ENCODE data around the gene RXRA. TPM values are rescaled to one million over a fixed set of nuclear protein-coding genes. Genes with fewer than 3 reads are reported as not detected.

RXRA gene
- total and polyA plus RNA-seq, 2 of the 4 experiments (the other 2 are of a cell fraction), result 7.5 to 17.9 TPM

GRCh38 chr9:134359493-134360179, 33.4 kb downstream of the RXRA start:
- no peak overlapping the region for H3K27ac ChIP-seq (ENCODE audit: insufficient read depth, low read length)
- POLR2A ChIA-PET (ENCODE audit: unreplicated experiment), result no interaction called here
- H3K27me3 ChIP-seq (ENCODE audit: control insufficient read depth, insufficient read depth, low read length), result no peaks in the 10 kb centered on the region
- in situ Hi-C loops (cut with MboI; ENCODE audit: low sequenced_read_pairs) (no loop called here), dilution Hi-C loops (cut with HindIII; ENCODE audit: low sequenced_read_pairs, unreplicated experiment) (no loop called here), intact Hi-C loops (cut with micrococcal nuclease) (no loop called here)
- H2BK5ac ChIP-seq (ENCODE audit: low read depth, low read length, poor library complexity, severe bottlenecking), result no peak overlapping the region
- H3K4me3 ChIP-seq (ENCODE audit: insufficient read depth, low read depth, low read length), result no peak overlapping the region
- H4K20me1 ChIP-seq (ENCODE audit: insufficient read depth, low read length), result peaks cover 100% of the 10 kb centered on the region
- H3K9me1 ChIP-seq (ENCODE audit: insufficient read depth, low read length), result 0 out of 2 replicates have a peak, but pooled peaks cover 3% of the 10 kb centered on the region
- H3K9ac ChIP-seq (ENCODE audit: low read depth, low read length), result no peak overlapping the region
- no peak overlapping the region for H3K18ac ChIP-seq (ENCODE audit: low read depth, low read length)
- no peak overlapping the region for H4K5ac ChIP-seq (ENCODE audit: low read depth, low read length)
- no peak overlapping the region for H2BK15ac ChIP-seq (ENCODE audit: low read depth, low read length)
- H3K4me2 ChIP-seq (ENCODE audit: low read depth, low read length), result no peak overlapping the region
- TF ChIP-seq SMC3 (IDR thresholded peaks at IDR 0.05; ENCODE audit: low read depth, low read length) (no peak), RFX5 (IDR thresholded peaks at IDR 0.05; ENCODE audit: low read depth, low read length) (no peak), RAD21 (IDR thresholded peaks at IDR 0.05; ENCODE audit: low read length) (no peak), CEBPB (IDR thresholded peaks at IDR 0.05; ENCODE audit: low read depth, low read length) (no peak), MXI1 (IDR thresholded peaks at IDR 0.05; ENCODE audit: borderline replicate concordance, low read depth, low read length) (no peak), USF2 (IDR thresholded peaks at IDR 0.05; ENCODE audit: low read depth, low read length) (no peak), MAZ (IDR thresholded peaks at IDR 0.05; ENCODE audit: borderline replicate concordance, low read depth, low read length) (no peak), POLR2A (IDR thresholded peaks at IDR 0.05; ENCODE audit: low read depth, low read length) (no peak), MAFK (IDR thresholded peaks at IDR 0.05; ENCODE audit: low read depth, low read length) (no peak), CHD1 (IDR thresholded peaks at IDR 0.05; ENCODE audit: low read depth, low read length) (no peak), ELK1 (IDR thresholded peaks at IDR 0.05; ENCODE audit: borderline replicate concordance, low read depth, low read length) (no peak), NFE2L2 (IDR thresholded peaks at IDR 0.05; ENCODE audit: low read depth, low read length) (no peak), BHLHE40 (IDR thresholded peaks at IDR 0.05; ENCODE audit: low read depth, low read length) (no peak), RCOR1 (IDR thresholded peaks at IDR 0.05; ENCODE audit: insufficient replicate concordance, low read length) (no peak), FOS (IDR thresholded peaks at IDR 0.05; ENCODE audit: low read depth, low read length) (no peak)
- TF ChIP-seq, protein P1, sequence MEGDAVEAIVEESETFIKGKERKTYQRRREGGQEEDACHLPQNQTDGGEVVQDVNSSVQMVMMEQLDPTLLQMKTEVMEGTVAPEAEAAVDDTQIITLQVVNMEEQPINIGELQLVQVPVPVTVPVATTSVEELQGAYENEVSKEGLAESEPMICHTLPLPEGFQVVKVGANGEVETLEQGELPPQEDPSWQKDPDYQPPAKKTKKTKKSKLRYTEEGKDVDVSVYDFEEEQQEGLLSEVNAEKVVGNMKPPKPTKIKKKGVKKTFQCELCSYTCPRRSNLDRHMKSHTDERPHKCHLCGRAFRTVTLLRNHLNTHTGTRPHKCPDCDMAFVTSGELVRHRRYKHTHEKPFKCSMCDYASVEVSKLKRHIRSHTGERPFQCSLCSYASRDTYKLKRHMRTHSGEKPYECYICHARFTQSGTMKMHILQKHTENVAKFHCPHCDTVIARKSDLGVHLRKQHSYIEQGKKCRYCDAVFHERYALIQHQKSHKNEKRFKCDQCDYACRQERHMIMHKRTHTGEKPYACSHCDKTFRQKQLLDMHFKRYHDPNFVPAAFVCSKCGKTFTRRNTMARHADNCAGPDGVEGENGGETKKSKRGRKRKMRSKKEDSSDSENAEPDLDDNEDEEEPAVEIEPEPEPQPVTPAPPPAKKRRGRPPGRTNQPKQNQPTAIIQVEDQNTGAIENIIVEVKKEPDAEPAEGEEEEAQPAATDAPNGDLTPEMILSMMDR (conservative IDR thresholded peaks at IDR 0.05; ENCODE audit: low read depth, low read length), result no peak
- no peak overlapping the region for H3K14ac ChIP-seq (replicated peaks; ENCODE audit: low read depth, low read length)
- no peak overlapping the region for H3K56ac ChIP-seq (ENCODE audit: extremely low read depth, insufficient read depth, low read length)
- no peak overlapping the region for H2BK120ac ChIP-seq (ENCODE audit: low read depth, low read length)
- H4K8ac ChIP-seq (ENCODE audit: low read depth in 2 of 2, low read length in 2 of 2), result no peak overlapping the region
- no peak for DNase-seq
- no peak overlapping the region for H2AK5ac ChIP-seq (ENCODE audit: low read depth, low read length)
- H2AK9ac ChIP-seq (replicated peaks; ENCODE audit: low read depth, low read length, poor library complexity), result no peak overlapping the region
- WGBS, 2 experiments (ENCODE audit: extremely low coverage in 2 of 2, insufficient read length in 1 of 2), result 87% methylated on average over 11 of the region's 23 CpGs; no CpG with 5 or more reads in 1 of the 2 experiments
- BruUV-seq (replicated peaks), result no TSS peak
- H2BK20ac ChIP-seq (ENCODE audit: low read depth, low read length), result no peak overlapping the region
- H3K79me1 ChIP-seq (ENCODE audit: low read depth in 1 of 2, low read length in 2 of 2), result peaks cover 10 to 93% of the 10 kb centered on the region in 2 experiments
- peaks cover 8% of the 10 kb centered on the region; the same call in 1 of the 2 replicates for H3K4me1 ChIP-seq (ENCODE audit: control insufficient read depth, insufficient read depth, low read length)
- H2AFZ ChIP-seq (replicated peaks; ENCODE audit: low read length, poor library complexity), result no peak overlapping the region
- H3K23ac ChIP-seq (ENCODE audit: low read depth, low read length), result no peak overlapping the region
- no peak overlapping the region for H4K91ac ChIP-seq (ENCODE audit: insufficient read depth, low read depth, low read length)
- no peak for ATAC-seq (ENCODE audit: low read depth)
- H3K9me3 ChIP-seq (ENCODE audit: control insufficient read depth, insufficient read depth, low read length), result no peaks in the 10 kb centered on the region
- CTCF ChIA-PET, result no interaction called here
- H3K4ac ChIP-seq (ENCODE audit: low read depth, low read length), result no peak overlapping the region
- no peaks in the 10 kb centered on the region for H3K36me3 ChIP-seq (ENCODE audit: control insufficient read depth, insufficient read depth, low read length)
